Cardiac muscle cell (in vitro differentiated cells and primary cell): Measurements from ENCODE around the gene SHISA6. TPM values are rescaled to one million over a fixed set of nuclear protein-coding genes. Genes with fewer than 3 reads are reported as not detected.

ENCODE experiments used
- DNase-seq, 2 donors: peaks; one replicate each; pipeline versions ENCODE4 v3.0.0 to v3.0.0-alpha.2; 2010 to 2017; ENCODE audit warnings: low read depth in 1 of 2, low spot score in 1 of 2
- H3K27ac ChIP-seq: fragments of 200-600 bp; sonication (generic); 2 replicates; pipeline ENCODE4 v1.5.1; 2016
- H3K27me3 ChIP-seq: fragments of 200-600 bp; sonication (generic); 2 replicates; pipeline ENCODE4 v1.6.0; 2016; ENCODE audit warnings: control low read depth
- H3K36me3 ChIP-seq: fragments of 200-600 bp; sonication (generic); 2 replicates; pipeline ENCODE4 v1.5.1; 2016; ENCODE audit warnings: control low read depth
- H3K4me1 ChIP-seq: fragments of 200-600 bp; sonication (generic); 2 replicates; pipeline ENCODE4 v1.8.1; 2017; ENCODE audit warnings: low read depth, mild to moderate bottlenecking, mixed run types
- H3K4me3 ChIP-seq: fragments of 200-600 bp; sonication (generic); 2 replicates; pipeline ENCODE4 v1.5.1; 2016; ENCODE audit warnings: mild to moderate bottlenecking
- H3K9me3 ChIP-seq: fragments of 200-600 bp; sonication (generic); 2 replicates; pipeline ENCODE4 v1.5.1; 2017; ENCODE audit warnings: low read depth, mild to moderate bottlenecking, control low read depth
- polyA plus RNA-seq: library from polyadenylated mRNA; unstranded; fragments of >200 nt; fragmentation: Nextera tagmentation; extraction: Ambion mirVana; gene quantifications from 2 replicates; pipeline ENCODE4 v1.2.1, GENCODE V29; 2016
- total RNA-seq: library from RNA; depleted of rRNA; stranded (reverse); fragments of >200 nt; gene quantifications from 2 replicates; pipeline ENCODE4 v1.2.3, GENCODE V29; 2016
- TF ChIP-seq, protein P1 (sequence below): IDR thresholded peaks from 2 replicates; pipeline ENCODE4 v1.5.1; 2012; ENCODE audit warnings: low read depth, mild to moderate bottlenecking, low read length

The SHISA6 gene
- total and polyA plus RNA-seq, 2 experiments from 2014 or later: 0.17 to 0.45 TPM

DNA sequence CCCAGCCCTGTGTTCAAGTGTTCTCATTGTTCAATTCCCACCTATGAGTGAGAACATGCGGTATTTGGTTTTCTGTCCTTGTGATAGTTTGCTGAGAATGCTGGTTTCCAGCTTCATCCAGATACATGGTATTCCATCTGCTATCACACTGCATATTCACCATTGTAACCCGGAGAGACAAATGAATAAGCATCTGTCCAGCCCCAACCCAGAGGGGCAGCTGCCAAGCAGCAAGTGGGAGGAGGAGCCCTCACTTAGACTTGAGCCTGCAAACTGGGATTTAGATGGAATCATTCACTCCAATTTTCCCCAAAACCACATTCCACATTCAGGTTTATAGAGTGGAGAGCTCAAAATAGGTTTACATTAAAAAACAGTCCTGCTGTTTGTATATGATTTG, 41.6 kb downstream of the SHISA6 start:
- TF ChIP-seq, protein P1, sequence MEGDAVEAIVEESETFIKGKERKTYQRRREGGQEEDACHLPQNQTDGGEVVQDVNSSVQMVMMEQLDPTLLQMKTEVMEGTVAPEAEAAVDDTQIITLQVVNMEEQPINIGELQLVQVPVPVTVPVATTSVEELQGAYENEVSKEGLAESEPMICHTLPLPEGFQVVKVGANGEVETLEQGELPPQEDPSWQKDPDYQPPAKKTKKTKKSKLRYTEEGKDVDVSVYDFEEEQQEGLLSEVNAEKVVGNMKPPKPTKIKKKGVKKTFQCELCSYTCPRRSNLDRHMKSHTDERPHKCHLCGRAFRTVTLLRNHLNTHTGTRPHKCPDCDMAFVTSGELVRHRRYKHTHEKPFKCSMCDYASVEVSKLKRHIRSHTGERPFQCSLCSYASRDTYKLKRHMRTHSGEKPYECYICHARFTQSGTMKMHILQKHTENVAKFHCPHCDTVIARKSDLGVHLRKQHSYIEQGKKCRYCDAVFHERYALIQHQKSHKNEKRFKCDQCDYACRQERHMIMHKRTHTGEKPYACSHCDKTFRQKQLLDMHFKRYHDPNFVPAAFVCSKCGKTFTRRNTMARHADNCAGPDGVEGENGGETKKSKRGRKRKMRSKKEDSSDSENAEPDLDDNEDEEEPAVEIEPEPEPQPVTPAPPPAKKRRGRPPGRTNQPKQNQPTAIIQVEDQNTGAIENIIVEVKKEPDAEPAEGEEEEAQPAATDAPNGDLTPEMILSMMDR: no peak
- H3K4me3 ChIP-seq: no peak overlapping the region
- H3K27ac ChIP-seq: no peak overlapping the region
- H3K27me3 ChIP-seq: no peaks in the 10 kb centered on the region
- no peaks in the 10 kb centered on the region for H3K36me3 ChIP-seq
- no peaks in the 10 kb centered on the region for H3K9me3 ChIP-seq
- no peak for DNase-seq
- no peaks in the 10 kb centered on the region for H3K4me1 ChIP-seq

- DNase-seq: no peak
- Histone ChIP-seq H3K36me3 (no peaks in the 10 kb centered on the region), H3K4me1 (no peaks in the 10 kb centered on the region), H3K27ac (no peak overlapping the region), H3K27me3 (no peaks in the 10 kb centered on the region), H3K9me3 (no peaks in the 10 kb centered on the region), H3K4me3 (no peak overlapping the region)
- TF ChIP-seq, protein P1: no peak
Observed at GRCh38 chr17:11284811-11285210, 43.8 kb downstream of the SHISA6 start.

DNA sequence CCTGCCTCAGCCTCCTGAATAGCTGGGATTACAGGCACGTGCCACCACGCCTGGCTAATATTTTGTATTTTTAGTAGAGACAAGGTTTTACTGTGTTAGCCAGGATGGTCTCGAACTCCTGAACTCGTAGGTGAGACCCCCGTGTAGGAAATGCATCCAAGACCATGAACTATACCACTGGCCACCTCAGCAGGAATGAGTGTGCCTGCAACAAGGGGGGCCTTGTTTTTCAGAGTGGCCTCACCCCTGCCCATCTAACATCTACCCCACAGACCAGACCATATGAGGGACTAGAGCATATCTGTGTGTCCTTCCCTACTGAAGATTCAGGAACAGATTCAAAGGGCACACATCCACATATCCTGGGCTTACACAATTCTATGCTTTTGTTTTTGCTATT, 44.9 kb downstream of the SHISA6 start:
- H3K4me1 ChIP-seq: no peaks in the 10 kb centered on the region
- no peaks in the 10 kb centered on the region for H3K36me3 ChIP-seq
- no peak overlapping the region for H3K4me3 ChIP-seq
- H3K27ac ChIP-seq: no peak overlapping the region
- TF ChIP-seq, protein P1: no peak
- DNase-seq: no peak
- H3K9me3 ChIP-seq: no peaks in the 10 kb centered on the region
- H3K27me3 ChIP-seq: no peaks in the 10 kb centered on the region

- Histone ChIP-seq H3K36me3 (no peaks in the 10 kb centered on the region), H3K27me3 (no peaks in the 10 kb centered on the region), H3K27ac (no peak overlapping the region), H3K9me3 (no peaks in the 10 kb centered on the region), H3K4me1 (no peaks in the 10 kb centered on the region), H3K4me3 (no peak overlapping the region)
- no peak for DNase-seq
- TF ChIP-seq, protein P1: no peak
Observed at GRCh38 chr17:11287791-11288190, 46.8 kb downstream of the SHISA6 start.

DNA sequence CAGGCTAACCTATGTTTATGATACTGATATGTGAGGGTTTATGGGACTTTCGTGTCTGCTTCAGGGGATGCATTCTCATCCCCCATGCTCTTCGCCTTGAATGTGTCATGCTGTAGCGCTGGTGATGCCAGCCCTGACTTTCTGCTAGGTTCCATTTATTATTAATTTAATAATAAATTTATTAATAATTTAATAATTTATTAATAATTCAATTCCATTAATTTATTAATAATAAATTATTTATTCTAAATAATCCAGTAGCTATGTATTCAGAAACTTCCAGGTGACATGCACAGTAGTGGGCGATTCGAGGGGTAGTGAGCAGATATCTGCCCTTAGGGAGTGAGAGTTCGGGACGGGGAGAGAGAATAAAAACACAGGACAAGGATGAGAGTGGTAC, 49.8 kb downstream of the SHISA6 start:
- Histone ChIP-seq H3K4me3 (no peak overlapping the region), H3K27ac (no peak overlapping the region), H3K9me3 (no peaks in the 10 kb centered on the region), H3K4me1 (no peaks in the 10 kb centered on the region), H3K27me3 (no peaks in the 10 kb centered on the region), H3K36me3 (no peaks in the 10 kb centered on the region)
- TF ChIP-seq, protein P1: no peak
- no peak for DNase-seq

DNA sequence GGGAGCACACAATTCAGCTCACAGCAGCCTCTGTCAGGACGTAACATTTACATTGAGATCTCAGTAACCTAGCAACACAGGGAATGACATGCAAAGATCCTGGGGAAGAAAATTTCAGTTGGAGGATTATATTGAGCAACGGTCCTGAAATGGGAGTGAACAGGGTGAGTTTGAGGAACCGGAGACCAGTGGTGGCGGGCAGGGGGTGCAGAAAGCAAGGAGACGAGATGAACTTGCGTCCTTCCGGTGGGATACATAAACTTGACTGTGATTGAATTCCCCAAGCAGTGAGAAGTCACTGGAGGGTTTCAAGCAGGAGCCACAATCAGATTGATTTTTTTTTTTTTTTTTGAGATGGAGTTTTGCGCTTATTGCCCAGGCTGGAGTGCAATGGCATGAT, 51.5 kb downstream of the SHISA6 start:
- Histone ChIP-seq H3K36me3 (no peaks in the 10 kb centered on the region), H3K27me3 (no peaks in the 10 kb centered on the region), H3K9me3 (no peaks in the 10 kb centered on the region), H3K27ac (no peak overlapping the region), H3K4me1 (no peaks in the 10 kb centered on the region), H3K4me3 (no peak overlapping the region)
- DNase-seq: no peak
- TF ChIP-seq, protein P1: no peak
